Left ventricle myocardium inferior (tissue), 1 donor: Measurements from ENCODE around the gene MARCHF2. TPM values are rescaled to one million over a fixed set of nuclear protein-coding genes. Genes with fewer than 3 reads are reported as not detected.
A peak's percentile ranks its signal among the peaks of the same experiment; 100 is the strongest.
"Not testable (repeated sequence)": the region's sequence is repeated elsewhere in the genome, so short reads cannot be mapped to it uniquely, and the experiment has no call there.

Source experiments
- DNase-seq: peaks from one replicate; pipeline ENCODE4 v3.0.0-alpha.2; 2020
- H3K27ac ChIP-seq: fragments of 200-600 bp; replicated peaks from 2 replicates; pipeline ENCODE4 v1.8.0; 2021
- H3K27me3 ChIP-seq: fragments of 200-600 bp; 2 replicates; pipeline ENCODE4 v1.8.0; 2021; ENCODE audit warnings: low read depth
- H3K36me3 ChIP-seq: fragments of 200-600 bp; 2 replicates; pipeline ENCODE4 v1.8.0; 2021
- H3K4me1 ChIP-seq: fragments of 200-600 bp; 2 replicates; pipeline ENCODE4 v1.8.0; 2021
- H3K4me3 ChIP-seq: fragments of 200-600 bp; 2 replicates; pipeline ENCODE4 v1.8.0; 2021; ENCODE audit warnings: mild to moderate bottlenecking, moderate library complexity
- H3K9me3 ChIP-seq: fragments of 200-600 bp; replicated peaks from 2 replicates; pipeline ENCODE4 v1.8.0; 2021
- CTCF ChIP-seq: fragments of 200-600 bp; IDR thresholded peaks from 2 replicates; pipeline ENCODE4 v1.8.0; 2021; ENCODE audit warnings: antibody characterized with exemption, mild to moderate bottlenecking, borderline replicate concordance
- intact Hi-C: fragments of 100-400 bp; cut with micrococcal nuclease; formaldehyde crosslinking; loops from one replicate; pipeline ENCODE4 v1.11.0; 2022
- total RNA-seq: library from RNA; stranded (reverse); fragmentation: NEBNext Ultra II Directional; extraction: Animal tissue kit (Norgen Biotek cat#: 25700); gene quantifications from one replicate; pipeline ENCODE4 v1.2.1, GENCODE V29; 2021
- donor health status: DM: no; HTN: yes; CAD: no; lungs with severe emphysema.

Gene MARCHF2
- total RNA-seq, 1 donor from 2014 or later = 109 TPM

- no peak for TF ChIP-seq CTCF
- Histone ChIP-seq H3K36me3 (peaks cover 28% of the 10 kb centered on the region), H3K27me3 (no peaks in the 10 kb centered on the region), H3K27ac (no peak overlapping the region), H3K9me3 (peaks cover 12% of the 10 kb centered on the region), H3K4me3 (no peak overlapping the region), H3K4me1 (peaks cover 11% of the 10 kb centered on the region)
- intact Hi-C loops = no loop called here
- no peak for DNase-seq
Measured at GRCh38 chr19:8377598-8377997, 35.5 kb upstream of the MARCHF2 start.

GRCh38 chr19:8379156-8379891, 33.8 kb upstream of the MARCHF2 start:
- H3K27me3 ChIP-seq, H3K4me3 ChIP-seq, H3K4me1 ChIP-seq, H3K27ac ChIP-seq, intact Hi-C loops, DNase-seq: not testable (repeated sequence)
- Histone ChIP-seq H3K9me3 (peaks cover 12% of the 10 kb centered on the region), H3K36me3 (peaks cover 11% of the 10 kb centered on the region)

- DNase-seq, intact Hi-C loops, H3K27me3 ChIP-seq, H3K4me3 ChIP-seq, H3K4me1 ChIP-seq: not testable (repeated sequence)
- peak overlapping the region; percentile 3 for H3K27ac ChIP-seq
- peaks cover 12% of the 10 kb centered on the region for H3K9me3 ChIP-seq
- H3K36me3 ChIP-seq = peaks cover 11% of the 10 kb centered on the region
Measured at GRCh38 chr19:8384569-8384968, 28.5 kb upstream of the MARCHF2 start.

GRCh38 chr19:8385103-8385502, 28.0 kb upstream of the MARCHF2 start:
- H3K27ac ChIP-seq = peak overlapping the region; percentile 3

GRCh38 chr19:8385566-8385965, 27.5 kb upstream of the MARCHF2 start:
- intact Hi-C loops, H3K27me3 ChIP-seq, DNase-seq, H3K9me3 ChIP-seq, H3K36me3 ChIP-seq, H3K4me3 ChIP-seq: not testable (repeated sequence)
- Histone ChIP-seq H3K4me1 (peaks cover 13% of the 10 kb centered on the region), H3K27ac (peak overlapping the region; percentile 3)

More at GRCh38 chr19:8385103-8385502, 28.0 kb upstream of the MARCHF2 start:
- H3K4me1 ChIP-seq, DNase-seq, H3K4me3 ChIP-seq, H3K9me3 ChIP-seq, H3K27me3 ChIP-seq, H3K36me3 ChIP-seq, intact Hi-C loops: not testable (repeated sequence)

- intact Hi-C loops = not testable (repeated sequence)
Measured at GRCh38 chr19:8386419-8386818, 26.7 kb upstream of the MARCHF2 start.

GRCh38 chr19:8386990-8387389, 26.1 kb upstream of the MARCHF2 start:
- peaks cover 3% of the 10 kb centered on the region for H3K9me3 ChIP-seq
- H3K4me3 ChIP-seq = no peak overlapping the region
- H3K4me1 ChIP-seq = peaks cover 27% of the 10 kb centered on the region
- no peak for DNase-seq
- no peak for TF ChIP-seq CTCF
- H3K36me3 ChIP-seq = peaks cover 9% of the 10 kb centered on the region
- no peaks in the 10 kb centered on the region for H3K27me3 ChIP-seq
- intact Hi-C loops = no loop called here
- no peak overlapping the region for H3K27ac ChIP-seq

More at GRCh38 chr19:8386419-8386818, 26.7 kb upstream of the MARCHF2 start:
- not testable (repeated sequence) for H3K9me3 ChIP-seq, H3K27me3 ChIP-seq, H3K36me3 ChIP-seq, DNase-seq, H3K27ac ChIP-seq, H3K4me3 ChIP-seq
- peaks cover 21% of the 10 kb centered on the region for H3K4me1 ChIP-seq
